OCI-LY7 (cell line): ENCODE measurements around the gene ILDR2.

ENCODE experiments used
- CTCF ChIP-seq: fragments of 200-600 bp; sonication (generic); conservative IDR thresholded peaks from 2 replicates; pipeline ENCODE4 v1.5.1; 2014; ENCODE audit warnings: mild to moderate bottlenecking, antibody characterized with exemption, low read length, moderate library complexity, mixed read lengths
- EZH2phosphoT487 ChIP-seq: fragments of 200-600 bp; sonication (generic); IDR thresholded peaks from 2 replicates; pipeline ENCODE4 v1.6.1; 2018; ENCODE audit warnings: low read depth, borderline replicate concordance, mild to moderate bottlenecking, mixed run types, antibody characterized with exemption, low read length, moderate library complexity, mixed read lengths

- TF ChIP-seq CTCF (no peak), EZH2phosphoT487 (no peak)
Observed at GRCh38 chr1:166907763-166908162, 67.6 kb downstream of the ILDR2 start.
